K562 (cell line): ENCODE data around the gene CCDC61. TPM values are rescaled to one million over a fixed set of nuclear protein-coding genes. Genes with fewer than 3 reads are reported as not detected.

ENCODE experiments used
- ATAC-seq: fragments of 200-7000 bp; cut with Tn5 transposase; 3 replicates; pipeline ENCODE4 v1.9.1; 2020; ENCODE audit warnings: moderate library complexity
- BruUV-seq: library from RNA; stranded (reverse); fragments of 400-500 nt; replicated peaks from 2 replicates; lab custom pipeline; 2021; lab: Mats Ljungman, UMichigan
- CTCF ChIA-PET: fragments of 300-600 bp; formaldehyde crosslinking; extraction: SDS; loops from one replicate; lab custom pipeline; 2021; ENCODE audit warnings: low intra/inter-chr PET ratio; lab: Yijun Ruan, JAX
- POLR2A ChIA-PET: fragments of 300-600, 350-650 bp; sonication (Branson Sonifier 250); formaldehyde crosslinking; extraction: SDS; loops from one replicate; lab custom pipeline; 2021; ENCODE audit warnings: antibody characterized with exemption, inconsistent platforms; lab: Yijun Ruan, JAX
- DNase-seq, 4 experiments: peaks; one replicate each; pipeline versions ENCODE4 v3.0.0 to v3.0.0-alpha.2; 2011 to 2018; ENCODE audit warnings: low spot score in 3 of 4, mixed read lengths in 3 of 4; ENCODE audit errors: extremely low read depth in 1 of 4
- FAIRE-seq: peaks from 2 replicates; lab custom pipeline; 2011; peaks lifted over from hg19 to GRCh38; lab: Jason Lieb, UNC
- H2AFZ ChIP-seq: 2 replicates; pipeline ENCODE4 v1.6.0; 2011; ENCODE audit warnings: low read depth, low read length, control low read depth, inconsistent platforms
- H3K27ac ChIP-seq: fragments of 200-600 bp; 3 replicates; pipeline ENCODE4 v1.8.0; 2011; ENCODE audit warnings: low read depth, mild to moderate bottlenecking, control low read depth, inconsistent platforms, low read length, moderate library complexity, mixed read lengths; ENCODE audit errors: extremely low read depth
- H3K27me3 ChIP-seq, 2 experiments: fragments of 300-600 bp in 1 of 2; 2 replicates in 1 of 2; 3 replicates in 1 of 2; pipeline versions ENCODE4 v1.6.0 to v1.8.0; 2011; ENCODE audit warnings: inconsistent platforms in 2 of 2, low read length in 2 of 2, mild to moderate bottlenecking in 1 of 2, mixed read lengths in 1 of 2, moderate library complexity in 1 of 2; ENCODE audit not compliant: control insufficient read depth in 2 of 2, insufficient read depth in 2 of 2
- H3K36me3 ChIP-seq: fragments of 300-600 bp; 3 replicates; pipeline ENCODE4 v1.8.0; 2011; ENCODE audit warnings: mild to moderate bottlenecking, low read length, inconsistent platforms; ENCODE audit not compliant: control insufficient read depth, insufficient read depth
- H3K4me1 ChIP-seq, 2 experiments: fragments of 200-600 bp in 1 of 2; replicated peaks in 1 of 2; 2 replicates in 1 of 2; 3 replicates in 1 of 2; pipeline versions ENCODE4 v1.5.1 to v1.8.0; 2011; ENCODE audit warnings: inconsistent platforms in 2 of 2, low read length in 2 of 2, mild to moderate bottlenecking in 1 of 2, mixed read lengths in 1 of 2, moderate library complexity in 1 of 2; ENCODE audit not compliant: control insufficient read depth in 2 of 2, insufficient read depth in 2 of 2
- H3K4me2 ChIP-seq: 2 replicates; pipeline ENCODE4 v1.6.1; 2011; ENCODE audit warnings: low read length, control low read depth, inconsistent platforms, mixed read lengths; ENCODE audit not compliant: insufficient read depth
- H3K4me3 ChIP-seq: fragments of 200-600 bp; sonication (generic), shearing (Covaris generic); 2 replicates; pipeline ENCODE4 v1.5.1; 2016; ENCODE audit warnings: control low read depth, inconsistent platforms
- H3K79me2 ChIP-seq: fragments of 200-600 bp; 3 replicates; pipeline ENCODE4 v1.8.0; 2011; ENCODE audit warnings: low read length, inconsistent platforms; ENCODE audit not compliant: control insufficient read depth, insufficient read depth
- H3K9ac ChIP-seq, 2 experiments: 2 replicates each; pipeline versions ENCODE4 v1.6.0 to v1.6.1; 2011; ENCODE audit warnings: low read depth in 2 of 2, low read length in 2 of 2, control low read depth in 1 of 2, inconsistent platforms in 1 of 2, mild to moderate bottlenecking in 1 of 2, mixed read lengths in 1 of 2; ENCODE audit not compliant: insufficient read depth in 1 of 2
- H3K9me1 ChIP-seq: one replicate; pipeline ENCODE4 v1.6.0; 2011; ENCODE audit warnings: inconsistent platforms, mild to moderate bottlenecking, low read length, moderate library complexity; ENCODE audit not compliant: control insufficient read depth, insufficient read depth
- H3K9me3 ChIP-seq: replicated peaks from 2 replicates; pipeline ENCODE4 v1.5.1; 2011; ENCODE audit warnings: low read depth, low read length, inconsistent platforms; ENCODE audit not compliant: control insufficient read depth, insufficient read depth
- H4K20me1 ChIP-seq: replicated peaks from 2 replicates; pipeline ENCODE4 v1.6.1; 2011; ENCODE audit warnings: low read length, inconsistent platforms, mixed read lengths; ENCODE audit not compliant: control insufficient read depth, insufficient read depth
- AFF1 ChIP-seq, 2 experiments: fragments of 450-650 bp; IDR thresholded peaks; 2 replicates each; pipeline ENCODE4 v1.6.1; 2018; ENCODE audit warnings: mild to moderate bottlenecking in 2 of 2, low read depth in 1 of 2; ENCODE audit not compliant: partially characterized antibody in 2 of 2
- ESRRB ChIP-seq: fragments of 250-450 bp; sonication (Bioruptor Pico); IDR thresholded peaks from 2 replicates; pipeline ENCODE4 v1.5.0; 2020; ENCODE audit warnings: mild to moderate bottlenecking, moderate library complexity, borderline replicate concordance
- HCFC1 ChIP-seq: IDR thresholded peaks from 2 replicates; pipeline ENCODE4 v1.6.1; 2012; ENCODE audit warnings: low read depth, low read length, improper control_type of control experiment
- HMBOX1 ChIP-seq: sonication (generic); IDR thresholded peaks from 2 replicates; pipeline ENCODE4 v1.6.1; 2016
- MYBL2 ChIP-seq, 2 experiments: fragments of 450-650 bp in 1 of 2; sonication (generic) in 1 of 2; formaldehyde crosslinking in 1 of 2; IDR thresholded peaks; 2 replicates each; pipeline versions ENCODE4 v1.6.1 to v1.8.1; 2017 to 2022; ENCODE audit warnings: borderline replicate concordance in 1 of 2, inconsistent platforms in 1 of 2, low read depth in 1 of 2, mild to moderate bottlenecking in 1 of 2, missing genetic modification reagents in 1 of 2, moderate library complexity in 1 of 2
- RCOR1 ChIP-seq, 2 experiments: IDR thresholded peaks; 2 replicates each; pipeline ENCODE4 v1.6.1; 2012; ENCODE audit warnings: low read depth in 2 of 2, low read length in 2 of 2, borderline replicate concordance in 1 of 2, improper control_type of control experiment in 1 of 2
- SRSF3 ChIP-seq: fragments of 200-400 bp; formaldehyde crosslinking; IDR thresholded peaks from 2 replicates; pipeline ENCODE4 v1.6.1; 2016; ENCODE audit warnings: mild to moderate bottlenecking, low read length, moderate library complexity; ENCODE audit not compliant: insufficient read depth
- TGIF2 ChIP-seq: sonication (generic); formaldehyde crosslinking; IDR thresholded peaks from 2 replicates; pipeline ENCODE4 v1.8.1; 2022; ENCODE audit warnings: mild to moderate bottlenecking, missing genetic modification reagents, moderate library complexity
- UBTF ChIP-seq, 2 experiments: IDR thresholded peaks; 2 replicates each; pipeline ENCODE4 v1.6.1; 2012; ENCODE audit warnings: improper control_type of control experiment in 2 of 2, low read depth in 2 of 2, low read length in 2 of 2, borderline replicate concordance in 1 of 2
- WGBS: fragments of 100-300 bp; shearing (Covaris generic); methylation state at CpG from one replicate; pipeline ENCODE4 v1.1.6; 2016; ENCODE audit warnings: low coverage, mixed read lengths; ENCODE audit not compliant: insufficient coverage; ENCODE audit errors: missing lambda C conversion rate; 5-methylcytosine and 5-hydroxymethylcytosine counted together
- in situ Hi-C: fragments of 300-500 bp; cut with MboI; formaldehyde crosslinking; loops from 4 replicates; pipeline ENCODE4 v1.15.0; 2018; ENCODE audit warnings: inconsistent platforms, mixed read lengths
- intact Hi-C: fragments of 100-400 bp; cut with micrococcal nuclease; formaldehyde crosslinking; loops from 2 replicates; pipeline ENCODE4 v1.14.2; 2022
- polyA plus RNA-seq, 8 experiments: library from polyadenylated mRNA; depleted of rRNA in 4 of 8; stranded (reverse) in 5 of 8; unstranded in 3 of 8; fragments of >200 nt; fragmentation: Nextera tagmentation in 2 of 8; fragmentation: Illumina TruSeq in 1 of 8; extraction: Ambion mirVana in 2 of 8; extraction: Trizol in 1 of 8; gene quantifications; 2 replicates each; pipeline versions ENCODE4 v1.2.1 to v1.2.3, GENCODE V29; 2011 to 2014; ENCODE audit warnings: inconsistent platforms in 1 of 8, missing spikeins in 1 of 8
- total RNA-seq, 7 experiments: library from RNA; depleted of rRNA in 6 of 7; stranded (reverse); fragments of >200 nt in 6 of 7; fragmentation: Illumina TruSeq in 2 of 7; extraction: Trizol in 2 of 7; gene quantifications; 2 replicates each; pipeline versions ENCODE4 v1.2.1 to v1.2.3, GENCODE V29; 2011 to 2021; ENCODE audit warnings: low replicate concordance in 1 of 7

Gene CCDC61
- total and polyA plus RNA-seq, 9 of the 15 experiments (the other 6 are each of a cell fraction or from before 2014, with no cell fraction given) = 0.07 to 27.0 (median 10.3) TPM

- WGBS = 2% methylated on average over 42 of the region's 43 CpGs
- DNase-seq = peak; percentile 79 to 89 (median 85)
- no TSS peak for BruUV-seq
- POLR2A ChIA-PET = interaction anchor here (0.7 to 1.2 kb wide), 3 partner anchors 8 to 38 kb away, joined by 3 to 5 read pairs (median 4); no protein-coding TSS in a partner anchor
- no peaks in the 10 kb centered on the region for H3K9me3 ChIP-seq
- peaks cover 0 to 8% of the 10 kb centered on the region in 2 experiments; a peak in 2 of 5 replicates for H3K4me1 ChIP-seq
- H3K4me3 ChIP-seq = peak overlapping the region; percentile 34
- no peaks in the 10 kb centered on the region for H3K36me3 ChIP-seq
- peak overlapping the region in 1 of 2 experiments; percentile 27; a peak in 1 of 4 replicates for H3K9ac ChIP-seq
- H3K9me1 ChIP-seq = no peaks in the 10 kb centered on the region
- peak; percentile 58 for FAIRE-seq
- peaks cover 6 to 39% of the 10 kb centered on the region in 2 experiments; a peak in 4 of 5 replicates for H3K27me3 ChIP-seq
- peak overlapping the region; percentile 58 for H2AFZ ChIP-seq
- H3K4me2 ChIP-seq = peak overlapping the region; percentile 68
- intact Hi-C loops = no loop called here
- in situ Hi-C loops = no loop called here
- peak; percentile 97 for ATAC-seq
- H3K27ac ChIP-seq = no peak overlapping the region
- H3K79me2 ChIP-seq = no peaks in the 10 kb centered on the region
- H4K20me1 ChIP-seq = no peaks in the 10 kb centered on the region; the same call in 1 of the 2 replicates
- CTCF ChIA-PET = no interaction called here
- no peak for TF ChIP-seq ESRRB (CRISPR knock-in tag)
- peak; percentile 66; the same call in 1 of the 2 replicates for TF ChIP-seq TGIF2 (CRISPR knock-in tag)
- TF ChIP-seq HCFC1 = no peak
- peak in 1 of 2 experiments; percentile 30; a peak in 2 of 4 replicates for TF ChIP-seq UBTF (IDR thresholded peaks at IDR 0.05; ENCODE audit: borderline replicate concordance in 1 of 2, low read depth in 2 of 2, low read length in 2 of 2)
- TF ChIP-seq AFF1 (IDR thresholded peaks at IDR 0.05; ENCODE audit: low read depth in 1 of 2, partially characterized antibody in 2 of 2) = peak in 1 of 2 experiments; percentile 90
- no peak for TF ChIP-seq HMBOX1
- no peak for TF ChIP-seq SRSF3
- TF ChIP-seq RCOR1 (IDR thresholded peaks at IDR 0.05; ENCODE audit: borderline replicate concordance in 1 of 2, low read depth in 2 of 2, low read length in 2 of 2) = peak in 1 of 2 experiments; percentile 71; a peak in 2 of 4 replicates
- no peak for TF ChIP-seq MYBL2 (IDR thresholded peaks at IDR 0.05; ENCODE audit: low read depth)
- no peak for TF ChIP-seq MYBL2 (CRISPR knock-in tag; IDR thresholded peaks at IDR 0.05; ENCODE audit: borderline replicate concordance)
Measured at GRCh38 chr19:45952686-45953505, 42.4 kb upstream of the CCDC61 start.
